Lung (tissue), 12 donors: Measurements from ENCODE around the gene ZNF518B. TPM values are rescaled to one million over a fixed set of nuclear protein-coding genes. Genes with fewer than 3 reads are reported as not detected.

Experiments used
- ATAC-seq: fragments of 200-7000 bp; cut with Tn5 transposase; one replicate; pipeline ENCODE4 v1.9.1; 2020; ENCODE audit warnings: moderate number of reproducible peaks; ENCODE audit not compliant: insufficient read depth, low FRiP score
- DNase-seq, 3 donors: peaks; one replicate each; pipeline ENCODE4 v3.0.0-alpha.2; 2013 to 2017
- H3K27ac ChIP-seq, 2 donors: one replicate each; pipeline ENCODE4 v1.5.1; 2013; ENCODE audit warnings: mild to moderate bottlenecking in 2 of 2, moderate library complexity in 2 of 2, control low read depth in 1 of 2, inconsistent platforms in 1 of 2, low read depth in 1 of 2, low read length in 1 of 2
- H3K27me3 ChIP-seq, 3 donors: one replicate each; pipeline ENCODE4 v1.5.1; 2013; ENCODE audit warnings: low read length in 2 of 3; ENCODE audit not compliant: control insufficient read depth in 3 of 3, insufficient read depth in 3 of 3
- H3K36me3 ChIP-seq, 4 donors: one replicate each; pipeline ENCODE4 v1.5.1; 2013; ENCODE audit warnings: low read length in 4 of 4, mild to moderate bottlenecking in 1 of 4, moderate library complexity in 1 of 4; ENCODE audit not compliant: control insufficient read depth in 4 of 4, insufficient read depth in 4 of 4
- H3K4me1 ChIP-seq, 5 donors: one replicate each; pipeline ENCODE4 v1.5.1; 2013; ENCODE audit warnings: low read length in 5 of 5, mild to moderate bottlenecking in 2 of 5, moderate library complexity in 1 of 5; ENCODE audit not compliant: control insufficient read depth in 5 of 5, insufficient read depth in 5 of 5
- H3K4me3 ChIP-seq: one replicate; pipeline ENCODE4 v1.5.1; 2013; ENCODE audit warnings: mild to moderate bottlenecking, control low read depth, moderate library complexity
- H3K9ac ChIP-seq, 2 donors: one replicate each; pipeline ENCODE4 v1.5.1; 2013; ENCODE audit warnings: low read length in 2 of 2, control low read depth in 1 of 2; ENCODE audit not compliant: insufficient read depth in 1 of 2
- H3K9me3 ChIP-seq, 4 donors: one replicate each; pipeline ENCODE4 v1.5.1; 2013; ENCODE audit warnings: low read length in 3 of 4, mild to moderate bottlenecking in 1 of 4, moderate library complexity in 1 of 4; ENCODE audit not compliant: control insufficient read depth in 4 of 4, insufficient read depth in 3 of 4
- CTCF ChIP-seq: IDR thresholded peaks from 2 replicates; pipeline ENCODE4 v1.5.1; 2012; ENCODE audit warnings: mild to moderate bottlenecking; ENCODE audit errors: control extremely low read depth, extremely low read depth
- WGBS, 2 donors: extraction: QIAGEN DNeasy Blood & Tissue Kit; methylation state at CpG; one replicate each; pipeline ENCODE4 v1.1.7; 2013; 5-methylcytosine and 5-hydroxymethylcytosine counted together
- polyA plus RNA-seq, 2 donors: library from polyadenylated mRNA; stranded (reverse); fragments of 200-250 nt; gene quantifications; one replicate each; pipeline ENCODE4 v1.2.1, GENCODE V29; 2013
- total RNA-seq, 2 donors: library from RNA; depleted of rRNA in 1 of 2; stranded (reverse); fragments of >200 nt in 1 of 2; gene quantifications; one replicate each; pipeline ENCODE4 v1.2.1, GENCODE V29; 2014 to 2021
- donor health status: control.
- donor health status: control.
- donor health status: Bipolar disorder and iron deficiency.
- donor health status: healthy.
- donor health status: DM: yes; HTN: yes; CAD: no.

Gene ZNF518B
- total and polyA plus RNA-seq, 4 donors, result 3.3 to 44.5 (median 9.7) TPM

GRCh38 chr4:10454726-10455125, 2.5 kb downstream of the ZNF518B start:
- Histone ChIP-seq H3K9ac (no peak overlapping the region), H3K4me3 (no peak overlapping the region), H3K9me3 (peaks cover 0 to 13% (median 5%) of the 10 kb centered on the region in 4 donors), H3K27me3 (no peaks in the 10 kb centered on the region), H3K27ac (no peak overlapping the region), H3K36me3 (peaks cover 11 to 48% (median 25%) of the 10 kb centered on the region in 4 donors), H3K4me1 (peaks cover 0 to 7% (median 0%) of the 10 kb centered on the region in 5 donors)
- 83 to 84% methylated on average over 6 of the region's 6 CpGs for WGBS, 2 donors
- DNase-seq (no peak), ATAC-seq (no peak)
- TF ChIP-seq CTCF, result no peak

GRCh38 chr4:10454121-10454520, 3.1 kb downstream of the ZNF518B start:
- no peak for ATAC-seq
- Histone ChIP-seq H3K27ac (no peak overlapping the region), H3K9ac (no peak overlapping the region), H3K9me3 (peaks cover 0 to 13% (median 7%) of the 10 kb centered on the region in 4 donors), H3K4me3 (no peak overlapping the region), H3K27me3 (no peaks in the 10 kb centered on the region), H3K4me1 (peaks cover 0 to 7% (median 0%) of the 10 kb centered on the region in 5 donors), H3K36me3 (peaks cover 11 to 48% (median 25%) of the 10 kb centered on the region in 4 donors)
- no peak for DNase-seq
- 97 to 100% methylated on average over 1 of the region's 1 CpG for WGBS, 2 donors
- TF ChIP-seq CTCF, result no peak

- Histone ChIP-seq H3K9me3 (peaks cover 3 to 43% (median 18%) of the 10 kb centered on the region in 4 donors), H3K27me3 (no peaks in the 10 kb centered on the region), H3K27ac (no peak overlapping the region), H3K4me3 (no peak overlapping the region), H3K4me1 (no peaks in the 10 kb centered on the region), H3K9ac (no peak overlapping the region), H3K36me3 (peaks cover 22 to 66% (median 47%) of the 10 kb centered on the region in 4 donors)
- DNase-seq (no peak), ATAC-seq (no peak)
- TF ChIP-seq CTCF, result no peak
- 93 to 95% methylated on average over 5 of the region's 5 CpGs for WGBS, 2 donors
These were observed 8.2 kb downstream of the ZNF518B start for GRCh38 chr4:10448991-10449390.

GRCh38 chr4:10442976-10443375, 14.2 kb downstream of the ZNF518B start:
- 95 to 98% methylated on average over 5 of the region's 5 CpGs for WGBS, 2 donors

More at GRCh38 chr4:10442976-10443375, 14.2 kb downstream of the ZNF518B start:
- Histone ChIP-seq H3K36me3 (peaks cover 11 to 26% (median 25%) of the 10 kb centered on the region in 4 donors), H3K9ac (no peak overlapping the region), H3K27ac (no peak overlapping the region), H3K4me3 (no peak overlapping the region), H3K27me3 (no peaks in the 10 kb centered on the region), H3K9me3 (peaks cover 15 to 47% (median 18%) of the 10 kb centered on the region in 4 donors), H3K4me1 (no peaks in the 10 kb centered on the region)
- TF ChIP-seq CTCF, result no peak
- ATAC-seq (no peak), DNase-seq (no peak)
